ENCODE measurements around the gene TMEM9. TPM values are rescaled to one million over a fixed set of nuclear protein-coding genes. Genes with fewer than 3 reads are reported as not detected.

The TMEM9 gene
- total and polyA plus RNA-seq, 2 of the 8 experiments (the other 6 are each of a cell fraction or from before 2014, with no cell fraction given): 79.9 to 181 TPM

DNA sequence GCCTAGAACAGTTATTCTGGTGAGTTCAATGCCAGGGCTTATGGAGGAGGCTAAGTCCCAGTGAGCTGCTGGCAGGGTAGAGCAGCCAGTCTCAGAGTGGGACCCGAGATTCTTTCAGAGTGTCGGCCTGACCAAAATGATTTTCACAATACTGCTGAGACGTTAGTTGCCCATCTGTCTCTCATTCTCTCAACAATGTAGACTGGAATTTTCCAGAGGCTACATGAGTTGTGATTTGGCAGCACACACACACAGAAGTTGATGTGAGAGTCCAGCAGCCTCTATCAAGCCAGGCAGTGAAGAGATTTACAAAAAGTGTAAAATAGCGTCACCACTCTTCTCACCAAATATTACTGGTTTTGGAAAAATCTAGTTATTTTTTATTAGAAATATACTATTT is 63.7 kb downstream of the TMEM9 start:
- Histone ChIP-seq H2AK5ac (ENCODE audit: low read depth, low read length) (no peak overlapping the region; the same call in 1 of the 2 replicates), H2BK12ac (ENCODE audit: low read depth, low read length) (no peak overlapping the region), H2BK20ac (ENCODE audit: low read length) (no peak overlapping the region), H4K91ac (replicated peaks; ENCODE audit: insufficient read length, low read length) (no peak overlapping the region), H4K20me1 (replicated peaks in 1 of 2; ENCODE audit: control insufficient read depth in 1 of 2, insufficient read depth in 2 of 2, low read length in 2 of 2) (no peaks in the 10 kb centered on the region), H3K4me2 (ENCODE audit: insufficient read depth in 1 of 2, low read depth in 2 of 2, low read length in 2 of 2) (no peak overlapping the region), H4K8ac (ENCODE audit: extremely low read depth, insufficient read depth, low read length) (no peak overlapping the region), H3K56ac (replicated peaks; ENCODE audit: insufficient read length, low read depth, low read length) (no peak overlapping the region), H3K36me3 (ENCODE audit: control insufficient read depth in 2 of 4, insufficient read depth in 4 of 4, low read length in 3 of 4) (no peaks in the 10 kb centered on the region), H3K27ac (ENCODE audit: low read depth, low read length) (no peak overlapping the region), H3K4me1 (replicated peaks in 1 of 4; ENCODE audit: control insufficient read depth in 3 of 4, insufficient read depth in 4 of 4, low read length in 3 of 4) (no peaks in the 10 kb centered on the region), H3K18ac (ENCODE audit: extremely low read depth, low read length) (no peak overlapping the region; the same call in 1 of the 2 replicates), H3K79me2 (ENCODE audit: control insufficient read depth in 1 of 2, insufficient read depth in 2 of 2, low read length in 2 of 2) (no peaks in the 10 kb centered on the region), H2BK120ac (replicated peaks; ENCODE audit: low read depth, low read length) (no peak overlapping the region), H3K9ac (replicated peaks in 1 of 4; ENCODE audit: extremely low read depth in 1 of 4, low read depth in 3 of 4, low read length in 3 of 4) (no peak overlapping the region), H3K79me1 (ENCODE audit: low read depth, low read length) (no peaks in the 10 kb centered on the region), H3K27me3 (replicated peaks in 1 of 4; ENCODE audit: control insufficient read depth in 3 of 4, extremely low read depth in 1 of 4, insufficient read depth in 3 of 4, low read length in 3 of 4) (no peaks in the 10 kb centered on the region), H3K23ac (ENCODE audit: insufficient read length) (no peak overlapping the region), H2BK5ac (ENCODE audit: low read depth, low read length) (no peak overlapping the region), H3K23me2 (ENCODE audit: low read depth, low read length) (no peaks in the 10 kb centered on the region), H3K4me3 (ENCODE audit: extremely low read depth in 1 of 4, insufficient read depth in 2 of 4, low read depth in 3 of 4, low read length in 4 of 4) (no peak overlapping the region), H3K9me3 (ENCODE audit: insufficient read depth in 2 of 2, low read depth in 1 of 2, low read length in 1 of 2) (no peaks in the 10 kb centered on the region), H3K4ac (replicated peaks; ENCODE audit: insufficient read length, low read depth, low read length) (no peak overlapping the region), H2BK15ac (ENCODE audit: low read length) (no peak overlapping the region), H3K14ac (ENCODE audit: insufficient read length) (no peak overlapping the region), H2AFZ (ENCODE audit: low read length) (no peak overlapping the region), H4K5ac (ENCODE audit: insufficient read length, low read depth, low read length) (no peak overlapping the region)
- CTCF ChIA-PET (ENCODE audit: partially characterized antibody): interaction anchor here (0.7 to 3.6 kb wide), 10 partner anchors 10 to 194 kb away, joined by 3 to 29 read pairs (median 4); no protein-coding TSS in a partner anchor
- no peak for DNase-seq (ENCODE audit: low read depth in 1 of 2, low spot score in 2 of 2)
- FAIRE-seq: no peak
- 88% methylated on average over 4 of the region's 4 CpGs; no CpG with 5 or more reads in 1 of the 2 experiments for WGBS, 2 experiments (ENCODE audit: extremely low coverage in 1 of 2, insufficient coverage in 1 of 2, insufficient read length in 1 of 2, insufficient replicate concordance in 2 of 2, low coverage in 1 of 2, low lambda C conversion rate in 2 of 2, missing lambda C conversion rate in 1 of 2)
- TF ChIP-seq SUZ12 (IDR thresholded peaks at IDR 0.05; ENCODE audit: low read length): no peak
- no peak for TF ChIP-seq KDM1A (IDR thresholded peaks at IDR 0.05; ENCODE audit: borderline replicate concordance, low read length)
- TF ChIP-seq PHF8 (conservative IDR thresholded peaks at IDR 0.05; ENCODE audit: low read depth, low read length): no peak
- TF ChIP-seq TAF7 (optimal IDR thresholded peaks at IDR 0.05; ENCODE audit: borderline replicate concordance, low read depth, low read length): no peak
- no peak for TF ChIP-seq HDAC2 (IDR thresholded peaks at IDR 0.05; ENCODE audit: borderline replicate concordance in 1 of 2, low read depth in 2 of 2, low read length in 2 of 2)
- no peak for TF ChIP-seq TCF12 (IDR thresholded peaks at IDR 0.05; ENCODE audit: low read depth, low read length)
- no peak for TF ChIP-seq SP2 (IDR thresholded peaks at IDR 0.05; ENCODE audit: low read length)
- TF ChIP-seq MAFK (IDR thresholded peaks at IDR 0.05; ENCODE audit: low read depth, low read length): no peak
- no peak for TF ChIP-seq SIN3A (conservative IDR thresholded peaks at IDR 0.05 in 1 of 2, IDR thresholded peaks at IDR 0.05 in 1 of 2; ENCODE audit: low read depth in 1 of 2, low read length in 2 of 2)
- no peak for TF ChIP-seq CTBP2 (IDR thresholded peaks at IDR 0.05; ENCODE audit: borderline replicate concordance, insufficient read depth, insufficient read length, low read length)
- no peak for TF ChIP-seq HDAC6 (IDR thresholded peaks at IDR 0.05; ENCODE audit: low read depth, low read length)
- POLR2A ChIA-PET (ENCODE audit: partially characterized antibody): no interaction called here
